ENCODE results near the gene DISP1.
"Not testable (repeated sequence)": the region's sequence is repeated elsewhere in the genome, so short reads cannot be mapped to it uniquely, and the experiment has no call there.

The DISP1 gene

GRCh38 chr1:222798116-222798515, 16.7 kb upstream of the DISP1 start:
- DNase-seq, result no peak

- no peak for DNase-seq
Observed at GRCh38 chr1:222798975-222799374, 15.9 kb upstream of the DISP1 start.

GRCh38 chr1:222801067-222801466, 13.8 kb upstream of the DISP1 start:
- DNase-seq, result no peak

GRCh38 chr1:222811671-222812070, 3.2 kb upstream of the DISP1 start:
- no peak for DNase-seq

GRCh38 chr1:222813866-222814535, 838 bp upstream of the DISP1 start:
- DNase-seq, result no peak

GRCh38 chr1:222815440-222815765, 564 bp downstream of the DISP1 start:
- no peak for DNase-seq

GRCh38 chr1:222817529-222817928, 2.7 kb downstream of the DISP1 start:
- peak; percentile 64 to 77 for DNase-seq

GRCh38 chr1:222818171-222818570, 3.3 kb downstream of the DISP1 start:
- no peak for DNase-seq

GRCh38 chr1:222820171-222820712, 5.4 kb downstream of the DISP1 start:
- no peak for DNase-seq

- no peak for DNase-seq
Observed at GRCh38 chr1:222821239-222821638, 6.4 kb downstream of the DISP1 start.

GRCh38 chr1:222823695-222824094, 8.9 kb downstream of the DISP1 start:
- no peak for DNase-seq

GRCh38 chr1:222824641-222825040, 9.8 kb downstream of the DISP1 start:
- no peak for DNase-seq

GRCh38 chr1:222828939-222829338, 14.1 kb downstream of the DISP1 start:
- no peak for DNase-seq

- no peak for DNase-seq
Observed at GRCh38 chr1:222829868-222830267, 15.0 kb downstream of the DISP1 start.

GRCh38 chr1:222833356-222833876, 18.6 kb downstream of the DISP1 start:
- no peak for DNase-seq

GRCh38 chr1:222843469-222844410, 28.9 kb downstream of the DISP1 start:
- DNase-seq, result no peak

- DNase-seq, result no peak
Observed at GRCh38 chr1:222844411-222844779, 29.6 kb downstream of the DISP1 start.

GRCh38 chr1:222845763-222846162, 30.9 kb downstream of the DISP1 start:
- DNase-seq, result no peak

- DNase-seq, result not testable (repeated sequence)
Observed at GRCh38 chr1:222850550-222850949, 35.7 kb downstream of the DISP1 start.

GRCh38 chr1:222852326-222852725, 37.5 kb downstream of the DISP1 start:
- no peak for DNase-seq

GRCh38 chr1:222861062-222861461, 46.2 kb downstream of the DISP1 start:
- DNase-seq, result no peak
